Trophoblast cell (in vitro differentiated cells and primary cell): ENCODE data around the gene MIB1.
"Not testable (repeated sequence)": the region's sequence is repeated elsewhere in the genome, so short reads cannot be mapped to it uniquely, and the experiment has no call there.

Experiments used
- DNase-seq, 2 donors: peaks; one replicate each; pipeline ENCODE4 v3.0.0-alpha.2; 2016
- H2AFZ ChIP-seq: 2 replicates; pipeline ENCODE4 v1.6.1; 2013; ENCODE audit warnings: low read length, moderate library complexity, mild to moderate bottlenecking; ENCODE audit not compliant: insufficient read depth, poor library complexity
- H2AK5ac ChIP-seq: 2 replicates; pipeline ENCODE4 v1.6.1; 2013; ENCODE audit warnings: mild to moderate bottlenecking, low read length
- H2BK120ac ChIP-seq: 2 replicates; pipeline ENCODE4 v1.6.1; 2013; ENCODE audit warnings: low read length, mild to moderate bottlenecking, moderate library complexity; ENCODE audit not compliant: insufficient read depth, poor library complexity
- H2BK12ac ChIP-seq: 2 replicates; pipeline ENCODE4 v1.6.1; 2013; ENCODE audit warnings: mild to moderate bottlenecking, low read length, moderate library complexity
- H2BK5ac ChIP-seq: 2 replicates; pipeline ENCODE4 v1.6.1; 2013; ENCODE audit warnings: low read length, low read depth, moderate library complexity, mild to moderate bottlenecking; ENCODE audit not compliant: poor library complexity
- H3K14ac ChIP-seq: 2 replicates; pipeline ENCODE4 v1.6.1; 2013; ENCODE audit warnings: mild to moderate bottlenecking, low read length
- H3K18ac ChIP-seq: 2 replicates; pipeline ENCODE4 v1.6.1; 2013; ENCODE audit warnings: mild to moderate bottlenecking, low read length
- H3K23ac ChIP-seq: 2 replicates; pipeline ENCODE4 v1.6.1; 2013; ENCODE audit warnings: low read length
- H3K27ac ChIP-seq: 2 replicates; pipeline ENCODE4 v1.5.1; 2013; ENCODE audit warnings: low read depth, mild to moderate bottlenecking, inconsistent platforms, low read length, moderate library complexity
- H3K27me3 ChIP-seq: 2 replicates; pipeline ENCODE4 v1.6.1; 2013; ENCODE audit warnings: inconsistent platforms, mild to moderate bottlenecking, low read length, moderate library complexity; ENCODE audit not compliant: insufficient read depth
- H3K36me3 ChIP-seq, 2 experiments: 1 replicate in 1 of 2; 2 replicates in 1 of 2; pipeline ENCODE4 v1.6.1; 2013; ENCODE audit warnings: low read length in 2 of 2, mild to moderate bottlenecking in 2 of 2, moderate library complexity in 1 of 2; ENCODE audit not compliant: insufficient read depth in 2 of 2, control insufficient read depth in 1 of 2
- H3K4ac ChIP-seq: 2 replicates; pipeline ENCODE4 v1.6.1; 2013; ENCODE audit warnings: low read depth, mild to moderate bottlenecking, low read length, moderate library complexity
- H3K4me1 ChIP-seq, 2 experiments: 1 replicate in 1 of 2; 2 replicates in 1 of 2; pipeline ENCODE4 v1.6.1; 2013; ENCODE audit warnings: low read length in 2 of 2, mild to moderate bottlenecking in 2 of 2, moderate library complexity in 1 of 2; ENCODE audit not compliant: insufficient read depth in 2 of 2, control insufficient read depth in 1 of 2
- H3K4me2 ChIP-seq: 2 replicates; pipeline ENCODE4 v1.6.1; 2013; ENCODE audit warnings: inconsistent platforms, mild to moderate bottlenecking, low read length, moderate library complexity
- H3K4me3 ChIP-seq: 2 replicates; pipeline ENCODE4 v1.5.1; 2013; ENCODE audit warnings: mild to moderate bottlenecking, low read depth, low read length, inconsistent platforms
- H3K79me1 ChIP-seq: one replicate; pipeline ENCODE4 v1.6.1; 2013; ENCODE audit warnings: low read length
- H3K79me2 ChIP-seq: 2 replicates; pipeline ENCODE4 v1.6.1; 2013; ENCODE audit warnings: low read length, mild to moderate bottlenecking; ENCODE audit not compliant: control insufficient read depth, insufficient read depth, poor library complexity
- H3K9ac ChIP-seq: 2 replicates; pipeline ENCODE4 v1.6.1; 2013; ENCODE audit warnings: mild to moderate bottlenecking, low read length
- H3K9me3 ChIP-seq: 2 replicates; pipeline ENCODE4 v1.6.1; 2013; ENCODE audit warnings: low read depth, mild to moderate bottlenecking, control low read depth, inconsistent platforms, low read length; ENCODE audit not compliant: insufficient read depth
- H4K12ac ChIP-seq: 2 replicates; pipeline ENCODE4 v1.6.1; 2013; ENCODE audit warnings: low read depth, mild to moderate bottlenecking, low read length, moderate library complexity
- H4K8ac ChIP-seq: 2 replicates; pipeline ENCODE4 v1.6.1; 2013; ENCODE audit warnings: low read depth, mild to moderate bottlenecking, low read length, moderate library complexity
- H4K91ac ChIP-seq: one replicate; pipeline ENCODE4 v1.6.1; 2013; ENCODE audit warnings: low read depth, mild to moderate bottlenecking, low read length, moderate library complexity
- WGBS: extraction: QIAGEN DNeasy Blood & Tissue Kit; methylation state at CpG from one replicate; pipeline ENCODE4 v1.1.7; 2013; ENCODE audit warnings: missing lambda C conversion rate; ENCODE audit not compliant: insufficient read length, insufficient coverage; ENCODE audit errors: extremely low coverage; 5-methylcytosine and 5-hydroxymethylcytosine counted together

Gene MIB1

GRCh38 chr18:21727702-21728101 lies 12.9 kb upstream of the MIB1 start:
- no peak overlapping the region for H2BK120ac ChIP-seq
- H3K4me3 ChIP-seq = no peak overlapping the region
- no peaks in the 10 kb centered on the region for H3K9me3 ChIP-seq
- H3K4me2 ChIP-seq = no peak overlapping the region
- no peak for DNase-seq
- no peaks in the 10 kb centered on the region for H3K79me1 ChIP-seq
- no peak overlapping the region for H3K14ac ChIP-seq
- H3K23ac ChIP-seq = no peak overlapping the region
- no peak overlapping the region for H3K18ac ChIP-seq
- H3K4me1 ChIP-seq = no peaks in the 10 kb centered on the region
- H3K36me3 ChIP-seq = no peaks in the 10 kb centered on the region
- no peak overlapping the region for H3K27ac ChIP-seq
- no CpG with 5 or more reads among the region's 2 CpGs for WGBS
- no peak overlapping the region for H4K12ac ChIP-seq
- no peak overlapping the region for H4K8ac ChIP-seq
- no peaks in the 10 kb centered on the region for H3K79me2 ChIP-seq
- no peak overlapping the region for H2AK5ac ChIP-seq
- no peak overlapping the region for H2AFZ ChIP-seq
- H3K9ac ChIP-seq = no peak overlapping the region
- H3K4ac ChIP-seq = no peak overlapping the region
- no peak overlapping the region for H2BK12ac ChIP-seq
- H2BK5ac ChIP-seq = no peak overlapping the region
- H3K27me3 ChIP-seq = no peaks in the 10 kb centered on the region
- no peak overlapping the region for H4K91ac ChIP-seq

- WGBS = no CpG with 5 or more reads among the region's 5 CpGs
- H3K4ac ChIP-seq = no peak overlapping the region
- H3K4me3 ChIP-seq = no peak overlapping the region
- no peak overlapping the region for H2AFZ ChIP-seq
- H3K36me3 ChIP-seq = no peaks in the 10 kb centered on the region
- H2BK120ac ChIP-seq = no peak overlapping the region
- H3K4me2 ChIP-seq = no peak overlapping the region
- no peak for DNase-seq
- H4K8ac ChIP-seq = no peak overlapping the region
- no peak overlapping the region for H2AK5ac ChIP-seq
- no peak overlapping the region for H3K14ac ChIP-seq
- H3K79me2 ChIP-seq = no peaks in the 10 kb centered on the region
- H3K27ac ChIP-seq = no peak overlapping the region
- no peaks in the 10 kb centered on the region for H3K4me1 ChIP-seq
- no peak overlapping the region for H4K91ac ChIP-seq
- no peak overlapping the region for H4K12ac ChIP-seq
- no peak overlapping the region for H2BK12ac ChIP-seq
- no peaks in the 10 kb centered on the region for H3K79me1 ChIP-seq
- no peak overlapping the region for H3K23ac ChIP-seq
- H3K27me3 ChIP-seq = no peaks in the 10 kb centered on the region
- no peak overlapping the region for H3K18ac ChIP-seq
- H2BK5ac ChIP-seq = no peak overlapping the region
- H3K9me3 ChIP-seq = no peaks in the 10 kb centered on the region
- H3K9ac ChIP-seq = no peak overlapping the region
Measured at GRCh38 chr18:21733011-21733410, 7.6 kb upstream of the MIB1 start.

GRCh38 chr18:21735452-21736015 lies 5.1 kb upstream of the MIB1 start:
- peak in 1 of 2 donors; percentile 8 for DNase-seq
- Histone ChIP-seq H3K4me1 (no peaks in the 10 kb centered on the region), H2BK120ac (no peak overlapping the region), H2AK5ac (no peak overlapping the region), H3K4ac (no peak overlapping the region), H3K36me3 (no peaks in the 10 kb centered on the region), H3K27me3 (no peaks in the 10 kb centered on the region), H2BK12ac (no peak overlapping the region), H3K14ac (no peak overlapping the region), H3K18ac (no peak overlapping the region), H4K91ac (no peak overlapping the region), H3K9me3 (no peaks in the 10 kb centered on the region), H4K12ac (no peak overlapping the region), H4K8ac (no peak overlapping the region), H2AFZ (no peak overlapping the region), H3K9ac (no peak overlapping the region), H3K27ac (no peak overlapping the region), H3K23ac (no peak overlapping the region), H3K79me2 (no peaks in the 10 kb centered on the region), H3K4me2 (no peak overlapping the region), H3K79me1 (no peaks in the 10 kb centered on the region), H3K4me3 (no peak overlapping the region), H2BK5ac (no peak overlapping the region)
- WGBS = no CpG with 5 or more reads among the region's 12 CpGs

- not testable (repeated sequence) for H3K18ac ChIP-seq, DNase-seq, H2BK12ac ChIP-seq, H3K79me2 ChIP-seq, H3K4ac ChIP-seq, H3K4me1 ChIP-seq, H3K4me3 ChIP-seq, H2AK5ac ChIP-seq, H3K27me3 ChIP-seq, H3K4me2 ChIP-seq, H3K27ac ChIP-seq, H3K23ac ChIP-seq, H3K36me3 ChIP-seq, H3K79me1 ChIP-seq, H2AFZ ChIP-seq, H3K14ac ChIP-seq, H4K12ac ChIP-seq, H2BK120ac ChIP-seq, H4K8ac ChIP-seq, H3K9ac ChIP-seq, H4K91ac ChIP-seq, H3K9me3 ChIP-seq, H2BK5ac ChIP-seq
- no CpG with 5 or more reads among the region's 4 CpGs for WGBS
Measured at GRCh38 chr18:21736926-21737325, 3.7 kb upstream of the MIB1 start.
